Measurements from ENCODE around the gene FAM81B. TPM values are rescaled to one million over a fixed set of nuclear protein-coding genes. Genes with fewer than 3 reads are reported as not detected.

The FAM81B gene
- total RNA-seq, 1 experiment from 2014 or later = not detected

DNA sequence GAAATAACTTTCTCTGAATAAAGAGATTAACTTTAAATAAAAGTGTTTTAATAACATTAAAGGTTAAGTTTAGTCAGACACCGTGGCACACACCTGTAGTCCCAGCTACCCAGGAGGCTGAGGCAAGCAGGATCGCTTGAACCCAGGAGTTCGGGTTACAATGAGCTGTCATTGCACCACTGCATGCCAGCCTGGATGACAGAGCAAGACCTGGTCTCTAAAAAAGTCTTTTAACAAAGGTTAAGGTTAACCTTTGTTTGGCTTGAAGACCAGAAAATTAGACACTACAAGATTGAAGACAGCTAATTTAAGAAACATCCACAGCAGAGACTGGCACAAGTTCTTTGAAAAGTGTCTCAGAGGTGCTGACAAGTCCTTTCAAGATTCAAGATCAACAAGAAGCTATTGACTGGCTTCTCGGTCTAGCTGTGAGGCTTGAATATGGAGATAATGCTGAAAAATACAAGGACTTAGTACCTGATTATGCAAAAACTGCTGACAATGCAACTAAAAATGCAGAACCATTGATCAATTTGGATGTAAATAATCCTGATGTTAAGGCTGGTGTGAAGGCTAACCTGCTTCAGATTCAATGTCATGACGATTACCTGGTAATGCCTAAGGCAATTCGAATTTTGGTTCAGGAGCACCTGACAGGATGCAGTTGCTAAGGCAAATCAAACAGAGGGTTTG, 48.8 kb downstream of the FAM81B start:
- Histone ChIP-seq H3K9me3 (no peaks in the 10 kb centered on the region), H3K4me3 (ENCODE audit: low read depth, low read length) (no peak overlapping the region), H3K36me3 (ENCODE audit: control insufficient read depth, insufficient read depth, low read length) (no peaks in the 10 kb centered on the region), H3K4me1 (no peaks in the 10 kb centered on the region), H3K27me3 (replicated peaks; ENCODE audit: control insufficient read depth, insufficient read depth, low read length) (no peaks in the 10 kb centered on the region)
- Mint-ChIP-seq H3K9me3 (ENCODE audit: unreplicated experiment) (no peaks in the 10 kb centered on the region), H3K27me3 (ENCODE audit: insufficient read depth, unreplicated experiment) (peaks cover 9% of the 10 kb centered on the region), H3K36me3 (ENCODE audit: insufficient read depth, unreplicated experiment) (no peaks in the 10 kb centered on the region), H3K4me1 (ENCODE audit: low read depth, unreplicated experiment) (no peaks in the 10 kb centered on the region), H3K27ac (ENCODE audit: unreplicated experiment) (no peak overlapping the region), H3K4me3 (ENCODE audit: unreplicated experiment) (no peak overlapping the region)
- ChIA-PET POLR2A (no interaction called here), CTCF (no interaction called here)
- DNase-seq = no peak
- intact Hi-C loops (cut with micrococcal nuclease; ENCODE audit: unreplicated experiment) = loop anchor here (10.0 kb wide), 1 partner anchor 155 kb away; the partner anchor contains the start of gene MCTP1
- TF ChIP-seq, protein P1, sequence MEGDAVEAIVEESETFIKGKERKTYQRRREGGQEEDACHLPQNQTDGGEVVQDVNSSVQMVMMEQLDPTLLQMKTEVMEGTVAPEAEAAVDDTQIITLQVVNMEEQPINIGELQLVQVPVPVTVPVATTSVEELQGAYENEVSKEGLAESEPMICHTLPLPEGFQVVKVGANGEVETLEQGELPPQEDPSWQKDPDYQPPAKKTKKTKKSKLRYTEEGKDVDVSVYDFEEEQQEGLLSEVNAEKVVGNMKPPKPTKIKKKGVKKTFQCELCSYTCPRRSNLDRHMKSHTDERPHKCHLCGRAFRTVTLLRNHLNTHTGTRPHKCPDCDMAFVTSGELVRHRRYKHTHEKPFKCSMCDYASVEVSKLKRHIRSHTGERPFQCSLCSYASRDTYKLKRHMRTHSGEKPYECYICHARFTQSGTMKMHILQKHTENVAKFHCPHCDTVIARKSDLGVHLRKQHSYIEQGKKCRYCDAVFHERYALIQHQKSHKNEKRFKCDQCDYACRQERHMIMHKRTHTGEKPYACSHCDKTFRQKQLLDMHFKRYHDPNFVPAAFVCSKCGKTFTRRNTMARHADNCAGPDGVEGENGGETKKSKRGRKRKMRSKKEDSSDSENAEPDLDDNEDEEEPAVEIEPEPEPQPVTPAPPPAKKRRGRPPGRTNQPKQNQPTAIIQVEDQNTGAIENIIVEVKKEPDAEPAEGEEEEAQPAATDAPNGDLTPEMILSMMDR (IDR thresholded peaks at IDR 0.05; ENCODE audit: insufficient read depth in 1 of 2, low read depth in 1 of 2, low read length in 1 of 2, severe bottlenecking in 1 of 2, unreplicated experiment in 1 of 2) = no peak
- BruUV-seq (replicated peaks) = no TSS peak

DNA sequence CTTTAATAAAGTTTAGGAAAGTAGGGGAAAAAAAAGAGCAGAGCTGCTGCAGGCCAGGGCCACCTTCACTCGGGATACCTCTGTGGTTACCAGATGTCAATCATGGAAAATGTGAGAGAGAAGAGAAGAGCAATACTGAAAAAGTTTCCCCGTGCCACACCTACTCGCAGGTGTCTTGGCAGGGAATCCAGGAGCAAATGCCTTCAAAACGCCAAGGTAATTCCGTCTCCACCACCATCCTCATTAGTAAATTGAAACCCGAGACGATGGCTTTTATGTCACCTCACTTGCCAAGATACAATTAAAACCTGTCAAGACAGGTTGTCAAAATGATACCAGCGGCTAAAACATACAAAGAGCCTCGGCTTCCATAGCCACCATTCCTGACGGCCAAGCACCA, 49.7 kb downstream of the FAM81B start:
- no peaks in the 10 kb centered on the region for H3K27me3 ChIP-seq (replicated peaks; ENCODE audit: control insufficient read depth, insufficient read depth, low read length)
- DNase-seq = no peak
- ChIA-PET CTCF (no interaction called here), POLR2A (no interaction called here)
- no peaks in the 10 kb centered on the region for H3K9me3 Mint-ChIP-seq (ENCODE audit: unreplicated experiment)
- TF ChIP-seq, protein P1 (IDR thresholded peaks at IDR 0.05; ENCODE audit: insufficient read depth in 1 of 2, low read depth in 1 of 2, low read length in 1 of 2, severe bottlenecking in 1 of 2, unreplicated experiment in 1 of 2) = no peak
- intact Hi-C loops (cut with micrococcal nuclease; ENCODE audit: unreplicated experiment) = loop anchor here (10.0 kb wide), 1 partner anchor 156 kb away; the partner anchor contains the start of gene MCTP1
- BruUV-seq (replicated peaks) = no TSS peak
- no peaks in the 10 kb centered on the region for H3K4me1 ChIP-seq
- no peak overlapping the region for H3K4me3 Mint-ChIP-seq (ENCODE audit: unreplicated experiment)
- H3K4me1 Mint-ChIP-seq (ENCODE audit: low read depth, unreplicated experiment) = no peaks in the 10 kb centered on the region
- H3K4me3 ChIP-seq (ENCODE audit: low read depth, low read length) = no peak overlapping the region
- no peak overlapping the region for H3K27ac Mint-ChIP-seq (ENCODE audit: unreplicated experiment)
- no peaks in the 10 kb centered on the region for H3K9me3 ChIP-seq
- H3K36me3 ChIP-seq (ENCODE audit: control insufficient read depth, insufficient read depth, low read length) = no peaks in the 10 kb centered on the region
- H3K27me3 Mint-ChIP-seq (ENCODE audit: insufficient read depth, unreplicated experiment) = peaks cover 7% of the 10 kb centered on the region
- no peaks in the 10 kb centered on the region for H3K36me3 Mint-ChIP-seq (ENCODE audit: insufficient read depth, unreplicated experiment)

DNA sequence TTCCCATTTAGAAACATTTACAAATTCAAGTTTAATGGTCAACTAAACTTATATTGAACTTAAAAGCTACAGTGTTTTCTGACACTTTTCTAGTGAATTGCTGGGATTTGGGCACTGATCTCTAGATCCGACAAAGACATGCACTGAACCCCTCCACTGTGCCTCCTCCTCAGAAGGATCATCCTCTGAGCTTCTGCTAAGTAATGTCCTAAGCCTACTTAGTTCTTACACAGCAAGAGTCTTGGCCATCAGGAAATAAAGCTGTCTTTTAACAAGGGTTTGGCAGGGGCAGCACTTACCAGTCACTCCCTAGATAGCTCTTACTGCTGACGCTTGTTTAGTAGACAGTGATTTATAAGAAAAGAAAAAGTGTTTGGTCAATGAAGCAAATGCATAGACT, 50.5 kb downstream of the FAM81B start:
- CTCF ChIA-PET = no interaction called here
- peaks cover 6% of the 10 kb centered on the region for H3K27me3 Mint-ChIP-seq (ENCODE audit: insufficient read depth, unreplicated experiment)

More for the DNA sequence above, 50.5 kb downstream of the FAM81B start:
- Mint-ChIP-seq H3K27ac (ENCODE audit: unreplicated experiment) (no peak overlapping the region), H3K9me3 (ENCODE audit: unreplicated experiment) (no peaks in the 10 kb centered on the region), H3K4me1 (ENCODE audit: low read depth, unreplicated experiment) (no peaks in the 10 kb centered on the region), H3K36me3 (ENCODE audit: insufficient read depth, unreplicated experiment) (no peaks in the 10 kb centered on the region), H3K4me3 (ENCODE audit: unreplicated experiment) (no peak overlapping the region)
- Histone ChIP-seq H3K27me3 (replicated peaks; ENCODE audit: control insufficient read depth, insufficient read depth, low read length) (no peaks in the 10 kb centered on the region), H3K4me1 (no peaks in the 10 kb centered on the region), H3K4me3 (ENCODE audit: low read depth, low read length) (no peak overlapping the region), H3K9me3 (no peaks in the 10 kb centered on the region), H3K36me3 (ENCODE audit: control insufficient read depth, insufficient read depth, low read length) (no peaks in the 10 kb centered on the region)
- intact Hi-C loops (cut with micrococcal nuclease; ENCODE audit: unreplicated experiment) = loop anchor here (10.0 kb wide), 1 partner anchor 157 kb away; the partner anchor contains the start of gene MCTP1
- TF ChIP-seq, protein P1 (IDR thresholded peaks at IDR 0.05; ENCODE audit: insufficient read depth in 1 of 2, low read depth in 1 of 2, low read length in 1 of 2, severe bottlenecking in 1 of 2, unreplicated experiment in 1 of 2) = no peak
- DNase-seq = no peak
- POLR2A ChIA-PET = no interaction called here
- no TSS peak for BruUV-seq (replicated peaks)
